Memory B cell (primary cell): ENCODE results near the gene MSTN.

Experiments used
- ATAC-seq: fragments of 150-1000 bp; cut with Tn5 transposase; 2 replicates; pipeline ENCODE4 v1.10.0; 2021; ENCODE audit warnings: low read depth, mild to moderate bottlenecking, moderate library complexity
- DNase-seq, 2 donors: peaks; one replicate each; pipeline ENCODE4 v3.0.0; 2022; ENCODE audit warnings: low spot score in 2 of 2
- H3K27ac Mint-ChIP-seq: one replicate; pipeline ENCODE4 v1.8.0; 2022; ENCODE audit warnings: mild to moderate bottlenecking, moderate library complexity, mixed read lengths
- H3K27me3 Mint-ChIP-seq: one replicate; pipeline ENCODE4 v1.8.0; 2022; ENCODE audit warnings: mixed read lengths
- H3K36me3 Mint-ChIP-seq: one replicate; pipeline ENCODE4 v1.8.0; 2022; ENCODE audit warnings: mild to moderate bottlenecking, mixed read lengths
- H3K4me1 Mint-ChIP-seq: one replicate; pipeline ENCODE4 v1.8.0; 2022; ENCODE audit warnings: mixed read lengths
- H3K4me3 Mint-ChIP-seq: one replicate; pipeline ENCODE4 v1.8.0; 2022; ENCODE audit warnings: mild to moderate bottlenecking, moderate library complexity, mixed read lengths
- H3K9me3 Mint-ChIP-seq: one replicate; pipeline ENCODE4 v1.8.0; 2022; ENCODE audit warnings: mixed read lengths

Gene MSTN

GRCh38 chr2:190062601-190063000 lies at the start of gene MSTN:
MSTN (minus strand) TSS chr2:190062729; CDS start chr2:190062596, 133 bp downstream.
- DNase-seq (no peak), ATAC-seq (no peak)
- Mint-ChIP-seq H3K27ac (no peak within 1 kb of the TSS), H3K4me1 (no peaks in the 10 kb centered on the region), H3K36me3 (no peaks in the 10 kb centered on the region), H3K4me3 (no peak within 1 kb of the TSS), H3K9me3 (no peaks in the 10 kb centered on the region), H3K27me3 (no peaks in the 10 kb centered on the region)

GRCh38 chr2:190111166-190111565 lies 48.6 kb upstream of the MSTN start:
- DNase-seq (no peak), ATAC-seq (no peak)
- Mint-ChIP-seq H3K27ac (no peak overlapping the region), H3K9me3 (peaks cover 2% of the 10 kb centered on the region), H3K4me3 (no peak overlapping the region), H3K36me3 (peaks cover 2% of the 10 kb centered on the region), H3K4me1 (peaks cover 3% of the 10 kb centered on the region), H3K27me3 (peaks cover 5% of the 10 kb centered on the region)

- Mint-ChIP-seq H3K9me3 (peaks cover 2% of the 10 kb centered on the region), H3K4me3 (no peak overlapping the region), H3K36me3 (peaks cover 2% of the 10 kb centered on the region), H3K27ac (no peak overlapping the region), H3K4me1 (peaks cover 3% of the 10 kb centered on the region), H3K27me3 (peaks cover 5% of the 10 kb centered on the region)
- ATAC-seq, result no peak
- no peak for DNase-seq
Observed at GRCh38 chr2:190110699-190111098, 48.2 kb upstream of the MSTN start.

GRCh38 chr2:190110131-190110530 lies 47.6 kb upstream of the MSTN start:
- Mint-ChIP-seq H3K27me3 (peaks cover 5% of the 10 kb centered on the region), H3K9me3 (peaks cover 2% of the 10 kb centered on the region), H3K4me1 (peaks cover 3% of the 10 kb centered on the region), H3K4me3 (no peak overlapping the region), H3K36me3 (peaks cover 2% of the 10 kb centered on the region), H3K27ac (no peak overlapping the region)
- DNase-seq (no peak), ATAC-seq (no peak)

- Mint-ChIP-seq H3K4me1 (no peaks in the 10 kb centered on the region), H3K36me3 (no peaks in the 10 kb centered on the region), H3K27ac (no peak overlapping the region), H3K27me3 (peaks cover 2% of the 10 kb centered on the region), H3K4me3 (no peak overlapping the region), H3K9me3 (no peaks in the 10 kb centered on the region)
- DNase-seq (no peak), ATAC-seq (no peak)
Observed at GRCh38 chr2:190107409-190107808, 44.9 kb upstream of the MSTN start.

- DNase-seq, result no peak
- Mint-ChIP-seq H3K4me1 (no peaks in the 10 kb centered on the region), H3K9me3 (peaks cover 3% of the 10 kb centered on the region), H3K4me3 (no peak overlapping the region), H3K27me3 (peaks cover 2% of the 10 kb centered on the region), H3K27ac (no peak overlapping the region), H3K36me3 (no peaks in the 10 kb centered on the region)
- no peak for ATAC-seq
Observed at GRCh38 chr2:190106783-190107182, 44.3 kb upstream of the MSTN start.

- Mint-ChIP-seq H3K36me3 (no peaks in the 10 kb centered on the region), H3K4me3 (no peak overlapping the region), H3K27ac (no peak overlapping the region), H3K9me3 (peaks cover 5% of the 10 kb centered on the region), H3K4me1 (no peaks in the 10 kb centered on the region), H3K27me3 (peaks cover 3% of the 10 kb centered on the region)
- DNase-seq (no peak), ATAC-seq (no peak)
Observed at GRCh38 chr2:190105554-190105953, 43.0 kb upstream of the MSTN start.

- Mint-ChIP-seq H3K9me3 (peaks cover 7% of the 10 kb centered on the region), H3K4me1 (no peaks in the 10 kb centered on the region), H3K4me3 (no peak overlapping the region), H3K27me3 (peaks cover 1% of the 10 kb centered on the region), H3K27ac (no peak overlapping the region), H3K36me3 (peaks cover 2% of the 10 kb centered on the region)
- DNase-seq, result no peak
- ATAC-seq, result no peak
Observed at GRCh38 chr2:190103144-190103543, 40.6 kb upstream of the MSTN start.

GRCh38 chr2:190099890-190100697 lies 37.6 kb upstream of the MSTN start:
- ATAC-seq (no peak), DNase-seq (no peak)
- peaks cover 7% of the 10 kb centered on the region for H3K9me3 Mint-ChIP-seq
- H3K27ac Mint-ChIP-seq, result no peak overlapping the region
- no peak overlapping the region for H3K4me3 Mint-ChIP-seq
- H3K4me1 Mint-ChIP-seq, result no peaks in the 10 kb centered on the region
- H3K27me3 Mint-ChIP-seq, result peaks cover 1% of the 10 kb centered on the region
- H3K36me3 Mint-ChIP-seq, result peaks cover 2% of the 10 kb centered on the region

- Mint-ChIP-seq H3K4me1 (no peaks in the 10 kb centered on the region), H3K36me3 (peaks cover 2% of the 10 kb centered on the region), H3K27me3 (peaks cover 1% of the 10 kb centered on the region), H3K27ac (no peak overlapping the region), H3K4me3 (no peak overlapping the region), H3K9me3 (peaks cover 7% of the 10 kb centered on the region)
- DNase-seq (no peak), ATAC-seq (no peak)
Observed at GRCh38 chr2:190098851-190099250, 36.3 kb upstream of the MSTN start.

- ATAC-seq (no peak), DNase-seq (no peak)
- Mint-ChIP-seq H3K36me3 (peaks cover 2% of the 10 kb centered on the region), H3K27ac (no peak overlapping the region), H3K4me1 (no peaks in the 10 kb centered on the region), H3K27me3 (peaks cover 1% of the 10 kb centered on the region), H3K4me3 (no peak overlapping the region), H3K9me3 (peaks cover 5% of the 10 kb centered on the region)
Observed at GRCh38 chr2:190097115-190097514, 34.6 kb upstream of the MSTN start.

GRCh38 chr2:190094316-190094871 lies 31.9 kb upstream of the MSTN start:
- no peak for DNase-seq
- Mint-ChIP-seq H3K4me1 (no peaks in the 10 kb centered on the region), H3K9me3 (peaks cover 2% of the 10 kb centered on the region), H3K27me3 (no peaks in the 10 kb centered on the region), H3K27ac (no peak overlapping the region), H3K4me3 (no peak overlapping the region), H3K36me3 (peaks cover 2% of the 10 kb centered on the region)
- no peak for ATAC-seq

- Mint-ChIP-seq H3K27me3 (no peaks in the 10 kb centered on the region), H3K9me3 (peaks cover 1% of the 10 kb centered on the region), H3K4me1 (no peaks in the 10 kb centered on the region), H3K27ac (no peak overlapping the region), H3K36me3 (no peaks in the 10 kb centered on the region), H3K4me3 (no peak overlapping the region)
- DNase-seq (no peak), ATAC-seq (no peak)
Observed at GRCh38 chr2:190093793-190094192, 31.3 kb upstream of the MSTN start.

GRCh38 chr2:190090148-190090547 lies 27.6 kb upstream of the MSTN start:
- Mint-ChIP-seq H3K36me3 (no peaks in the 10 kb centered on the region), H3K9me3 (no peaks in the 10 kb centered on the region), H3K27ac (no peak overlapping the region), H3K4me1 (no peaks in the 10 kb centered on the region), H3K4me3 (no peak overlapping the region), H3K27me3 (peaks cover 2% of the 10 kb centered on the region)
- no peak for DNase-seq
- no peak for ATAC-seq

GRCh38 chr2:190088917-190089316 lies 26.4 kb upstream of the MSTN start:
- no peaks in the 10 kb centered on the region for H3K36me3 Mint-ChIP-seq
- peaks cover 2% of the 10 kb centered on the region for H3K27me3 Mint-ChIP-seq
- no peaks in the 10 kb centered on the region for H3K4me1 Mint-ChIP-seq
- ATAC-seq, result peak; percentile 61
- H3K27ac Mint-ChIP-seq, result no peak overlapping the region
- no peak overlapping the region for H3K4me3 Mint-ChIP-seq
- no peaks in the 10 kb centered on the region for H3K9me3 Mint-ChIP-seq
- peak; percentile 30 to 40 for DNase-seq
